Stimulated activated CD4-positive, alpha-beta T cell treated with anti-CD3 and anti-CD28 coated beads, Interleukin-2, amount 100 ng/mL, for 24 hours (primary cell): ENCODE data around the gene ZNF600.
"Not testable (repeated sequence)": the region's sequence is repeated elsewhere in the genome, so short reads cannot be mapped to it uniquely, and the experiment has no call there.

Source experiments
- DNase-seq, 2 donors: peaks; one replicate each; pipeline ENCODE4 v3.0.0-alpha.2; 2020

ZNF600 gene

DNA sequence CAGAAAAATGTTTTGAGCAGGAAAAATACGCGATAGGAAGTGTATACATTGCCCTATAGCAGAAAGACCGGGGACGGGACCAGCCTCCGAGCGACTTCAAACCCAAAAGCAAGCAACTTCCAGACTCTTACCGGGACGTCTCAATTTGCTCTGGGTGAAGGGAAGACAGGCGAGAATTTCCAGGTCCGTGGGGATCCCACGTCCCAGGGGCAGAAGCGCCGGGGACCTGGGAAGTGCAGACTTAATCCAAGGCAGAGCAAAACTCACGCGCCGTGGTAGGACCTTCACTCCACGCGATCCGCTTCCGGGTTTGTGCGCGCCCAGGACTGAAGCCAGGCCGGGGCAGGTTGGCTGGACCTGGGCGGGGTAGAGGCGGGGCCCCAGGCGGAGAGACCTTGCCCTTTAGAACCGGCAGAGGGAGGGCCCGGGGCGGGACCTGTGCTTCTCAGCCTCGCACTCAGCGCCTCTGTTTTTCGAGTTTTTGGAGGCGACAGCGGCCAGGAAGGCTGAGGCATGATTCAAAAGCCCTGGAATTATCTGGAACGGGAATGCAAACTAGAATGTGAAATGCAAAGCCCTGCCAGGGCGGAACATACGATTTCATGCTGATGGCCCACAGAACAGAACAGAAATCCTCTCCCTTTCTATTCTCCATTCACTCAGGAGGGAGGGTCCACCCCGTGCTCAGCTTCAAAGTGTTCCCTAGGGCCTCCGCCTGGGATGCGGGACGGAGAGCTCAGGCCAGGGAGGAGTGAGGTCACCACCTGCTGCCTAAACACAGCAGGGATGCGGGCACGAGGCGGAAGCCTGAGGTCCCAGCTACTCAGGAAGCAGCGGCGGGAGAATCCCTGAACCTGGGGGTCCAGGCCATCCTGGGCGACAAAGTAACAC lies at the start of gene ZNF600:
ZNF600 (minus strand) TSS at position 328 of the 891 bp plus-strand sequence. CDS start 7,903 bp downstream, outside the sequence.
- DNase-seq = peak; percentile 83 to 86

DNA sequence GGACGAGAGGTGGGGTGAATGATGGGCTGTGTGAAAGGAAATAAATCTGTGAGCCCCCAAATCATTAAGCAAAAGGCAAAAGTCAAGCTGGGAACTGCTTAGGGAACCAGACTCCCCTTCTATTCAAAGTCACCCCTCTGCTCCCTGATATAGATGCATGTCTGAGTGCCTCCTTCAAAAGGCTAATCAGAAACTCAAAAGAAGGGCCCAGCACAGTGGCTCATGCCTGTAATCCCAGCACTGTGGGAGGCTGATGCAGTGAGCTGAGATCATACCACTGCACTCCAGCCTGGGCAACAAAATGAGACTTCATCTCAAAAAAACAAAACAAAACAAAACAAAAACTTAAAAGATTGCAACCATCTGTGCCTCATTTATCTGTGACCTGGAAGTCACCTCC lies 47.7 kb upstream of the ZNF600 start:
- DNase-seq = not testable (repeated sequence)

DNA sequence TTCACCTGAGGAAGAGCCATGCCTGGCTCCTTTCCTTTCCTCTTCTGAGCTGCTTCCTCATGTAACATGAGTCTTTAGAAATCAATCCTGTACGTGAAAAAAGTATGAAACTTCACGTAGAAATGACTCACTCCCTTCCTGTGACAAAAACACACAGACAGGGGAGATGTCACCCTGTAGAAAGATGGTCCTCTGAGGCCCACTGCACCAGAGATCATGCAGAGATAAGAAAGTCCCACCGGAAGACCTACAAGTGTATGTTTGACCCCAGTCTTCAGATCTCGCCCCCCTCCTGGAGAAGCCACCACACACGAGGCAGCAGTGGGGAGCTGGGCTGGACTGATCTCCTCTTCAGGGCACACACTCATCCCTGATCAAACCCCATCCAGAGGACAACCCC lies 47.0 kb upstream of the ZNF600 start:
- not testable (repeated sequence) for DNase-seq

DNA sequence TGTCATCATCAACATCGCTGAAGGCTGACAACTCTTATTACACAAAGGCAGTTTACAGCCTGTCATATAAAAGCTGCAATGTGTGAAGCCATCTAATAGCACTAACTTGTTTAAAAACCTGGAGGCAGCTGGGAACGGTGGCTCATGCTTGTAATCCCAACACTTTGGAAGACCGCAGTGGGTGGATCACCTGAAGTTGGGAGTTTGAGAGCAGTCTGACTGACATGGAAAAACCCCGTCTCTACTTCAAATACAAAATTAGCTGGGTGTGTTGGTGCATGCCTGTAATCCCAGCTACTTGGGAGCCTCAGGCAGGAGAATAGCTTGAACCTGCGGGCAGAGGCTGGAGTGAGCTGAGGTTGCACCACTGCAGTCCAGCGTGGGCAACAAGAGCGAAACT lies 43.3 kb upstream of the ZNF600 start:
- not testable (repeated sequence) for DNase-seq

DNA sequence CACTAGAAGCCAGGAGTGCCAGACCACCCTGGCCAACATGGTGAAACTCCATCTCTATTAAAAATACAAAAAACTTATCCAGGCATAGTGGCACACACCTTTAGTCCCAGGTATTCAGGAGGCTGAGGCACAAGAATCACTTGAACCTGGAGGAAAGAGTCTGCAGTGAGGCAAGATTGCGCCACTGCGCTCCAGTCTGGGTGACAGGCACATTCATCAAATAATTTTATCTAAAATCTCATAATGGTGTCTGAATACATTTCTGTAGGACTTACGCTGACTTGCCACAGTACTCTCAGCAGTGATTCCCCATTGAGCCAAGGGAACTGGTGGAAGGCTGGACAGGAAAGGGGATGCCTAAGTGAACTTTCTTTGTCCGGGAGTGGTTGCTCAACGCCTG lies 39.2 kb upstream of the ZNF600 start:
- DNase-seq = no peak

DNA sequence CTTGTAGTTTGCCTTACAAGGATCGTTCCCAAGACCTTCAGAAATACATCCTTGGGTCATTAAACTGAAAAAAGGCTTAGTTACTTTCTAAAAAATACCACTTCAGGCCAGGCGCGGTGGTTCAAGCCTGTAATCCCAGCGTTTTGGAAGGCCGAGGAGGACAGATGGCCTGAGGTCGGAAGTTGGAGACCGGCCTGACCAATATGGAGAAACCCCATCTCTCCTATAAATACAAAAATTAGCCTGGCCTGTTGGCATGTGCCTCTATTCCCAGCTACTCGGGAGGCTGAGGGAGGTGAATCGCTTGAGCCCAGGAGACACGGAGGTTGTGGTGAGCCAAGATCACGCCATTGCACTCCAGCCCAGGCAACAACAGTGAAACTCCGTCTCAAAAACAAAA lies 37.1 kb upstream of the ZNF600 start:
- DNase-seq = no peak

DNA sequence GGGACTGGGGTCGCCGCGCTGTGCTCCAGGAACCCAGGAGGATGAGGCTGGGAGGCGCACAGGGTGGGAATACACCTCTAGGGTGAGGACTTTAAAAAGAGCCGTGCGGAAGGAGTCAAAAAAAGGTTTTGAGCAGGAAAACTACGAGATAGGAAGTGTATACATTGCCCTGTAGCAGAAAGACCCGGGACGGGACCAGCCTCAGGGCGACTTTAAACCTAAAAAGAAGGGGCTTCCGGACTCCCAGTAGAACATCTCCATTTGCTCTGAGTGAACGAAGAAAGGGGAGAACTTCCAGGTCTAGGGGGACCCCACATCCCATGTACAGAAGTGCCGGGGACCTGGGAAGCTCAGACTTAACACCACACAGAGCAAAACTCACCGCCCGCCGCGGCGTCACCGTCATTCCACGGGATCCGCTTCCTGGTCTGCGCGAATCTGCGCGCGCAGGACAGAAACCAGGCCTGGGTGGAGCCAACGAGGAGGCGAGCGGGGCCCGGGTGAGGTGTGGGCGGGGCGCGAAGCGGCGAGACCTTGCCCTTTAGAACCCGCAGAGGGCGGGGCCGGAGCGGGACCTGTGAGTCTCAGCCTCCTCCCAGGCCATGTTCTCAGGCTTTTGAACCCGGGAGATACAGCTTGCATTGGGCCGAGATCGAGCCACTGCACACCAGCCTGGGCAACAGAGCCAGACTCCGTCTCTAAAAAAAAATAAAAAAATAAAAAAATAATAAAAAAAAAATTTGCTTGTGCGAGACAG lies 34.8 kb upstream of the ZNF600 start, which contains the start of gene ZNF28:
ZNF28 (minus strand) TSS at position 430 of the 757 bp plus-strand sequence. CDS start 3,675 bp downstream, outside the sequence.
- DNase-seq = peak; percentile 66 to 67

DNA sequence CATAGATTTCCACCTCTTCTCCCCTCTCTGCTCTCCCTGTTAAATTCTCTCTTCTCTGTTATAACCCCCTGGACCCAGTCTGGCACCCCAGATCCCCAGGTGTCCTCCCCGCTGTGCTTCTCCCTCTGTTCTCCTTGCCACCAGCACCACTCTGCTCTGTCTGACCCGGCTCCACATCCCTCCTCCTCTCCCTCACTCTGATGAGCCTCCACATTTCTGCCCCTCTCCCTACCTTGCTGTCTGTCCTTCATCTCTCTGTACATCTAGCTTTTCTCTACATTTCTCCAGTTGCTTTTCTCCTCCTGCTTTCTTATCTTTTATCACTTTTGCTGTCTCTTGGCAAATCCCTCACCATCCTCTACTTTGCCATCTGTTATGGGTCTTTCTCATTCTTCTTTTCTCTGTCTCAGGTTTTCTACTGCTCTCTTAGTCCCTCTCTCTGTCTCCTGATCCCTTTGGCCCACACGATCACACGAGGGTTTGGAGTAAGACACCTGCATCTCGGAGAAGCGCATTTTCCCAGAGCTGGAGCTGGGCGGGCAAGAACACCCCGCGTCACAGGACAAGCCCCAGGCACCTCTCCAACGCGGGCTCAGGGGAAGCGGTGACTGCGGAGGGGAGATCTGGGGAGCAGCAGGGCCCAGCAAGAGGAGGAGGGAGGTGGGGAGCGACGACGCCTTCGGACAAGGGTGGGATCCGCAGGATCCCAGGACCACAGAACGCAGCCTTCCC lies 34.0 kb upstream of the ZNF600 start:
- DNase-seq = peak; percentile 18 to 26

DNA sequence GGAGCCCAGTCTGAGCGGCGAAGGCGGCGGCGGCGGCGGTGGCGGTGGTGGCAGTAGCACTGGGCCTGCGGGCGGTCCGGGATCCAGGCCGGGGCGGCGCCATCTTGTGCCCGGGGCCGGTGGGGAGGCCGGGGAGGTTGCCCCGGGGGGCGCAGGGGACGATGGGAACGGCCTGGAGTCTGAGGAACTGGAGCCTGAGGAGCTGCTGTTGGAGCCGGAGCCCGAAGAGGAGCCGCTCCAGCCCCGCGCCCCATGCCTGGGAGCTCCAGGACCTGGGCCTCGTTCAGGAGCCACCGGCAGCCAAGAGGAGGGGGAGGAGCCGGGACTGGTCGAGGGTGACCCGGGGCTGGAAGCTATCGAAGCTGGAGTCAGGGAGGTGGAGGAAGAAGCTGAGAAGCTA lies 23.2 kb upstream of the ZNF600 start:
- no peak for DNase-seq

DNA sequence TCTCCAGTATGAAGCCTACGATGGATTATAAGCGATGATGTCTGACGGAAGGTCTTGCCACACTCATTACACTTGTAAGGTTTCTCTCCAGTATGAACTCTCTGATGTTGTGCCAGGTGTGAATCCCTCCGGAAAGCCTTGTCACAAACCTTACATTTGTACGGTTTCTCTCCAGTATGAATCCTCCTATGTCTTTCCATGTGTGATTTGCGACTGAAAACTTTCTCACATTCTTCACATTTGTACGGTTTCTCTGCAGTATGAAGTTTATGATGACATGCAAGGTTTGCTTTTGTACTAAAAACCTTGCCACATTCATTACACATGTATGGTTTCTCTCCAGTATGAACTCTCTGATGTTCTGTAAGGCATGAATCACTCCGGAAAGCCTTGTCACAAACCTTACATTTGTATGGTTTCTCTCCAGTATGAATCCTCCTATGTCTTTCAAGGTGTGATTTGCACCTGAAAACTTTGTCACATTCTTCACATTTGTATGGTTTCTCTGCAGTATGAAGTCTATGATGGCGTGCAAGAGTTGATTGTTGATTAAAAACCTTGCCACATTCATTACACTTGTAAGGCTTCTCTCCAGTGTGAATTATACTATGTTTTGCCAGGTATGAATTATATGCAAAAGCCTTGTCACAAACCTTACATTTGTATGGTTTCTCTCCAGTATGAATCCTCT lies 13.5 kb upstream of the ZNF600 start:
- not testable (repeated sequence) for DNase-seq

DNA sequence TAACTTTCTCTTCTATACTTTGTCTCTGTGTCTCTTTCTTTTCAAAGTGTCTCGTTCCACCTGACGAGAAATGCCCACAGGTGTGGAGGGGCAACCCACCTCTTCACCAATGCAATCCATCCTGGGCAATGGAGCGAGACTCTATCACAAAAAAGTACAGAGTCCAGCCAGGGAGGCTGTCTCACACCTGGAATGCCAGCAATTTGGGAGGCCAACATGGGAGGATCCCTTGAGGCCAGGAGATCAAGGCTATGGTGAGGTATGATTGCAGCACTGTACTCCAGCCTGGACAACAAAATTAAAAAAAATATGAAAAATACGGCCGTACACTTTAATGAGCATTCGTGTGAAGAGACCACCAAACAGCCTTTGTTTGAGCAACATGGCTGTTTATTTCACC lies 2.8 kb upstream of the ZNF600 start:
- no peak for DNase-seq

DNA sequence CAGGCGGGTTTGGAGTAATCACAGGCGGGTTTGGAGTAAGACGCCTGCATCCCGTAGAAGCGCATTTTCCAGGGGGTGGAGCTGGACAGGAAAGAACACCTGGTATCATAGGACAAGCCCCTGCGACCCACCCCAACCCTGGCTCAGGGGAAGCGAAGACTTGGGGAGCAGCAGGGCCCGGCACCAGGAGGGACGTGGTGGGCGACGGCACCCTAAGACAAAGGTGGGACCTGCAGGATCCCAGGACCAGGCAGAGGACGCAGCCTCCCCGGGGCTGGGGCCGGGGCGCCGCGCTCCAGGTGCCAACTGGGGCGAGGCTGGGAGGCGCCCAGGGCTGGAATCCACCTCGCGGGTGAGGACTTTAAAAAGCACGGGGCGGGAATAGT lies 520 bp downstream of the ZNF600 start:
- DNase-seq = no peak

DNA sequence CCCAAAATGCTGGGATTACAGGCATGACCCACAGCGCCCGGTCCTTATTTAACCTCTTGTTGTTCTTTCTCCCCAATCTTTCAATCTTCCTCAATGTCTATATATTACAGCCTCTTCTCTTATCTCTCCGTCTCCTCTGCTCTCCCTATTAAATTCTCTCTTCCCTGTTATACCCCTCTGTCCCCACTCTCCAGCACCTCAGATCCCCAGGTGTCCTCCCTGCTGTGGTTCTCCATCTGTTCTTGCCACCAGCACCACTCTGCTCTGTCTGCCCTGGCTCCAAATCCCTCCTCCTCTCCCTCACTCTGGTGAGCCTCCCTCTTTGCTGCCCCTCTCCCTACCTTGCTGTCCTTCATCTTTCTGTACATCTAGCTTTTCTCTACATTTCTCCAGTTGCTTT lies 1.1 kb downstream of the ZNF600 start:
- no peak for DNase-seq

DNA sequence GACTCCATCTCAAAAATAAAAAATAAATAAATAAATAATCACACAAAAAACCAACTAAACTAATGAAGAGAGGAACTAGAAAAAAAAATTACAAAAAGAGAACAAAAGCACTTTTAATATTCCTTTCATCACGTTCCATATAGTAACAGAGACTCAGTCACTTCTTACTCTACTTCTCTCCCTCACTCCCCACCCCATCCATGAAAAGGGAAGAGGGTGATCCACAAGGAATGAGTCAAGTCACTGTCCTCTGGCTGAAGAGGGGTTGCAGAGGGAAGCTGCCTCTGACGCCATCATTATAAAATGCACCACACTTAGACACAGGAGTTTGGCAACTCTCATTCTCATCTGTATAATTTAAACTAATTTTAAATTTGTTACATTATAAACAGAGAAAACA lies 3.7 kb downstream of the ZNF600 start:
- DNase-seq = not testable (repeated sequence)

DNA sequence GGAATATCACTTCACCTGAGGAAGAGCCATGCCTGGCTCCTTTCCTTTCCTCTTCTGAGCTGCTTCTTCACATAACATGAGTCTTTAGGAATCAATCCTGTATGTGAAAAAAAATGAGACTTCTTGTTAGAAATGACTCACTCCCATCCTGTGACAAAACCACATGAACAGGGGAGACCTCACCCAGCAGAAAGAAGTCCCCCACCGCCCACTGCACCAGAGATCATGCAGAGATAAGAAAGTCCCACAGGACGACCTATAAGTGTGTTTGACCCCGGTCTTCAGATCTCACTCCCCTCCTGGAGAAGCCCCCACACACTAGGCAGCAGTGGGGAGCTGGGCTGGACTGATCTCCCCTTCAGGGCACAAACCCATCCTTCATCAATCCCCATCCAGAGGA lies 7.8 kb downstream of the ZNF600 start:
- DNase-seq = peak; percentile 14 to 40

DNA sequence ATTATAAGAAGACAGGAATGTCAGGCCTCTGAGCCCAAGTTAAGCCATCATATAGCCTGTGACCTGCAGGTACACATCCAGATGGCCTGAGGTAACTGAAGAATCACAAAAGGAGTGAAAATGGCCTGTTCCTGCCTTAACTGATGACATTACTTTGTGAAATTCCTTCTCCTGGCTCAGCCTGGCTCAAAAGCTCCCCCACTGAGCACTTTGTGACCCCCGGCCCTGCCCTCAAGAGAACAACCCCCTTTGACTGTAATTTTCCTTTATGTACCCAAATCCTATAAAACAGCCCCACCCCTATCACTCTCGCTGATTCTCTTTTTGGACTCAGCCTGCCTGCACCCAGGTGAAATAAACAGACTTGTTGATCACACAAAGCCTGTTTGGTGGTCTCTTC lies 30.1 kb downstream of the ZNF600 start:
- not testable (repeated sequence) for DNase-seq

DNA sequence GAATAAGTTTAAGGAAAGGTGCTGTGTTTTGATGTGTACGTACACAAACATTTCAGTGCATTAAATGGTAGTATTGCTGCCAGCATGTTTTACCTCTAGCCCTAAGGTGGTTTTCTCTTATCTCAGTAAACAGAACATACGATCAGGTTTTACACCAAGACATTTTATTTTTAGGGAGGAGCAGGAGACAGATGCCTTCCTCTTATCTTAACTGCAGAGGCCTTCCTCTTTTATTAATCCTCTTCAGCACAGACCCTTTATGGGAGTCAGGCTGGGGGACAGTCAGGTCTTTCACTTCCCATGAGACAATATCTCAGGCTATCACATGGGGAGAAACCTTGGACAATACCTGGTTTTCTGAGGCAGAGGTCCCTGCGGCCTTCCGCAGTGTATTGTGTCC lies 36.8 kb downstream of the ZNF600 start:
- no peak for DNase-seq

DNA sequence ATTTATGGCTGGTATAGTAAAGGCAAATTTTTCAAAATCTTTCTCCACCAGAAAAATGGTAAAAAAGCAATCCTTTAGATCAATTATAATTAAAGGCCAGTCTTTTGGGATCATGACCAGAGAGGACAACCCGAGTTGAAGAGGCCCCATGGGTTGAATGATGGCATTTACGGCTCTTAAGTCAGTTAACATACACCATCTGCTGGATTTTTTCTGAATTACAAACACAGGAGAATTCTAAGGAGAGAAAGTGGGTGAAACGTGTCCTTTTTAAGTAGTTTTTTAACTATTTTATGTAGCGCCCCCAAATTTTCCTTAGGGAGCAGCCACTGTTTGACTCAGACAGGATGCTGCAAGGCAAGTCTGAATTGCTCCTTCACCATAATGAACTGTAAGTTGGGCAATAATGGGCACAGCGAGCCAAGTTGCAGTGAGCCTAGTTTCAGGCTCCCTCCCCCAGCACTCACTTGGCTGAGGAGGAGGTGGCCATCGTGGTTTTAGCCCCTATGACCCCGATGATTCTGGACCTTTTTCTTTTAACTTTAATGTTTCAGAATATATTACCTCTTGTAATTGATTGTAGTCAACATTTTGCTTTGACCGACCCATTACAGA lies 38.1 kb downstream of the ZNF600 start:
- no peak for DNase-seq

DNA sequence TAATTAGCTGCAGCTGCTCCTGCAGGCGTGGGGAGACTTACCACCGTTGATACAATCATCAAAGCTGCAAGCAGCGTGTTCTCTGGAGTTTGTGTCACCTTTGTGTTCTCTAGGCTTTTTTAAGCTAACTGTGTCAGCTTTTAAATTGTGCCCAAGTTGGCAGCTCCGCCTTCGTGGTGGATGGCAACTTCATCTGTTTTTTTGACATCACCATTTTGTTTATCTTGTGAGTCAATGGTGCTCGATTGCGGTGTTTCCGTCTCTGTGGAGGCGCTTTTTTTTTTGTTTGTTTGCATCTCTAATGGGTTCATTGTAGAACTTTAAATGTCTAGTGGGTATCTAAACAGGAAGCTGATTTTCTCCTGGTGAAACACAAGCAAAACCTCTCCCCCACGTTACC lies 40.7 kb downstream of the ZNF600 start:
- DNase-seq = not testable (repeated sequence)

DNA sequence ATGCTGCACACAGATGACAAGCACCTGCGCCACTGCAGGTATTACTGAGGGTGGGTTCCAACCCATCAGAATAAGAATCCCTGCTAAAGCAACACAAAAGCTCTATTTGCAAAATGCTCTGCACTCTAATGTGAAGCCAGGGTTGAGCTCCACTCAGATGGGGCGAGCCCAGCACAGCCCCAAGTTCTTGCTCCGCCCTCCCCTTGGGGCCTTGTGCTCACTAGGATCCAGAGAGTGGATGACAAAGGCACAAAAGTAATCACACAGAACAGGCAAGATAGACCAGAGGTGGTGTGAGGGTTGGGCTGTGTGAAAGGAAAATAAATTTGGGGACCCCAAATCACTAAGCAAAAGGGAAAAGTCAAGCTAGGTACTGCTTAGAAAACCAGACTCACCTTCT lies 43.5 kb downstream of the ZNF600 start:
- no peak for DNase-seq

DNA sequence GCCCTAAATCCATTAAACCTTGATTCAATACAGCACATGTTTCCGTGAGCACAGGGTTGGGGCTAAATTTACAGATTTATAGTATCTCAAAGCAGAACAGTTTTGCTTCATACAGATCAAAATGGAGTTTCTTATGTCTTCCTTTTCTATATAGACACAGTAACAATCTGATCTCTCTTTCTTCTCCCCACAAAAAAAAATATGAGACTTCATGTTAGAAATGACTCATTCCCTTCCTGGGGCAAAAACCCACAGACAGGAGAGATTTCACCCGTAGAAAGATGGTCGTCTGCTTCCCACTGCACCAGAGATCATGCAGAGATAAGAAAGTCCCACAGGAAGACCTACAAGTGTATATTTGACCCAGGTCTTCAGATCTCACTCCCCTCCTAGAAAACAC lies 44.1 kb downstream of the ZNF600 start:
- no peak for DNase-seq

DNA sequence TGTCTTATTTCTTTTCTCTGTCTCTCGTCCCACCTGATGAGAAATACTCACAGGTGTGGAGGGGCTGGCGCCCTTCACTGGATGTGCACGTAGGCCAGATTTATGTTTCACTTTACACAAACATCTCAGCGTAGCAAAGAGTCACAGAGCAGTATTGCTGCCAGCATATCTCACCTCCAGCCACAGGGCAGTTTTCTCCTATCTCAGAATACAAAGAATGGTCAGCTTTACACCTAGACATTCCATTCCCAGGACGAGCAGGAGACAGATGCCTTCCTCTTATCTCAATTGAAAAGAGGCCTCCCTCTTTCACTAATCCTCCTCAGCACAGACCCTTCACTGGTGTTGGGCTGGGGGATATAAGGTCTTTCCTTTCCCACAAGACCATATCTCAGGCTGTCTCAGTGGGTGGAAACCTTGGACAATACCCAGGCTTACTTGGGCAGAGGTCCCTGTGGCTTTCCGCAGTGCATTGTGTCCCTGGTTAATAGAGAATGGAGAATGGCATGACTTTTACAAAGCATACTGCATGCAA lies 44.6 kb downstream of the ZNF600 start:
- no peak for DNase-seq
